Prostate gland (tissue), 2 donors: ENCODE measurements around the gene STUM.

Source experiments
- POLR2A ChIP-seq: fragments of 450-650 bp; IDR thresholded peaks from one replicate; pipeline ENCODE4 v1.6.1; 2016; ENCODE audit warnings: antibody characterized with exemption, mild to moderate bottlenecking
- POLR2AphosphoS5 ChIP-seq: sonication (generic); formaldehyde crosslinking; IDR thresholded peaks from one replicate; pipeline ENCODE4 v1.6.1; 2017; ENCODE audit warnings: antibody characterized with exemption
- TF ChIP-seq, protein P1 (sequence below), 4 experiments: fragments of 200-600 bp in 2 of 4; fragments of 450-650 bp in 2 of 4; sonication (generic) in 2 of 4; IDR thresholded peaks; 1 replicate in 3 of 4; 2 replicates in 1 of 4; pipeline ENCODE4 v1.5.1; 2016 to 2019; ENCODE audit warnings: antibody characterized with exemption in 4 of 4, mild to moderate bottlenecking in 2 of 4, moderate library complexity in 2 of 4

- TF ChIP-seq, protein P1, sequence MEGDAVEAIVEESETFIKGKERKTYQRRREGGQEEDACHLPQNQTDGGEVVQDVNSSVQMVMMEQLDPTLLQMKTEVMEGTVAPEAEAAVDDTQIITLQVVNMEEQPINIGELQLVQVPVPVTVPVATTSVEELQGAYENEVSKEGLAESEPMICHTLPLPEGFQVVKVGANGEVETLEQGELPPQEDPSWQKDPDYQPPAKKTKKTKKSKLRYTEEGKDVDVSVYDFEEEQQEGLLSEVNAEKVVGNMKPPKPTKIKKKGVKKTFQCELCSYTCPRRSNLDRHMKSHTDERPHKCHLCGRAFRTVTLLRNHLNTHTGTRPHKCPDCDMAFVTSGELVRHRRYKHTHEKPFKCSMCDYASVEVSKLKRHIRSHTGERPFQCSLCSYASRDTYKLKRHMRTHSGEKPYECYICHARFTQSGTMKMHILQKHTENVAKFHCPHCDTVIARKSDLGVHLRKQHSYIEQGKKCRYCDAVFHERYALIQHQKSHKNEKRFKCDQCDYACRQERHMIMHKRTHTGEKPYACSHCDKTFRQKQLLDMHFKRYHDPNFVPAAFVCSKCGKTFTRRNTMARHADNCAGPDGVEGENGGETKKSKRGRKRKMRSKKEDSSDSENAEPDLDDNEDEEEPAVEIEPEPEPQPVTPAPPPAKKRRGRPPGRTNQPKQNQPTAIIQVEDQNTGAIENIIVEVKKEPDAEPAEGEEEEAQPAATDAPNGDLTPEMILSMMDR (IDR thresholded peaks at IDR 0.05): no peak
- TF ChIP-seq POLR2A (no peak), POLR2AphosphoS5 (no peak)
These were observed 55.4 kb downstream of the STUM start for GRCh38 chr1:226603858-226604559.
